Measurements from ENCODE around the gene CYP17A1. TPM values are rescaled to one million over a fixed set of nuclear protein-coding genes. Genes with fewer than 3 reads are reported as not detected.
"Not testable (repeated sequence)": the region's sequence is repeated elsewhere in the genome, so short reads cannot be mapped to it uniquely, and the experiment has no call there.

The CYP17A1 gene
- total RNA-seq, 2 donors from 2014 or later = not detected

- Mint-ChIP-seq H3K4me3 (no peak overlapping the region), H3K9me3 (no peaks in the 10 kb centered on the region), H3K36me3 (ENCODE audit: insufficient read depth in 2 of 2) (no peaks in the 10 kb centered on the region), H3K27me3 (ENCODE audit: low read depth) (no peaks in the 10 kb centered on the region), H3K27ac (no peak overlapping the region), H3K4me1 (ENCODE audit: low read depth) (no peaks in the 10 kb centered on the region)
- no peak for DNase-seq
- ATAC-seq (replicated peaks in 1 of 2) = no peak
These were observed 5.7 kb downstream of the CYP17A1 start for GRCh38 chr10:102831322-102832071.

GRCh38 chr10:102827597-102827975, 9.6 kb downstream of the CYP17A1 start:
- no peak for DNase-seq
- Mint-ChIP-seq H3K9me3 (no peaks in the 10 kb centered on the region), H3K4me3 (no peak overlapping the region), H3K36me3 (ENCODE audit: insufficient read depth in 2 of 2) (no peaks in the 10 kb centered on the region), H3K27me3 (ENCODE audit: low read depth) (no peaks in the 10 kb centered on the region), H3K27ac (no peak overlapping the region), H3K4me1 (ENCODE audit: low read depth) (no peaks in the 10 kb centered on the region)
- no peak for ATAC-seq (replicated peaks in 1 of 2)

GRCh38 chr10:102826148-102826796, 10.9 kb downstream of the CYP17A1 start:
- ATAC-seq (replicated peaks in 1 of 2) = no peak
- Mint-ChIP-seq H3K4me3 (no peak overlapping the region), H3K36me3 (ENCODE audit: insufficient read depth in 2 of 2) (no peaks in the 10 kb centered on the region), H3K9me3 (no peaks in the 10 kb centered on the region), H3K27me3 (ENCODE audit: low read depth) (no peaks in the 10 kb centered on the region), H3K4me1 (ENCODE audit: low read depth) (no peaks in the 10 kb centered on the region), H3K27ac (no peak overlapping the region)
- DNase-seq = no peak

- Mint-ChIP-seq H3K36me3 (ENCODE audit: insufficient read depth in 2 of 2) (no peaks in the 10 kb centered on the region), H3K27me3 (ENCODE audit: low read depth) (no peaks in the 10 kb centered on the region)
These were observed 12.5 kb downstream of the CYP17A1 start for GRCh38 chr10:102824664-102825063.

GRCh38 chr10:102822222-102822621, 15.0 kb downstream of the CYP17A1 start:
- no peak for DNase-seq
- Mint-ChIP-seq H3K27me3 (ENCODE audit: low read depth) (no peaks in the 10 kb centered on the region), H3K36me3 (ENCODE audit: insufficient read depth in 2 of 2) (no peaks in the 10 kb centered on the region), H3K4me1 (ENCODE audit: low read depth) (no peaks in the 10 kb centered on the region), H3K9me3 (no peaks in the 10 kb centered on the region), H3K27ac (no peak overlapping the region), H3K4me3 (no peak overlapping the region)
- no peak for ATAC-seq (replicated peaks in 1 of 2)

More at GRCh38 chr10:102824664-102825063, 12.5 kb downstream of the CYP17A1 start:
- Mint-ChIP-seq H3K9me3 (no peaks in the 10 kb centered on the region), H3K4me1 (ENCODE audit: low read depth) (no peaks in the 10 kb centered on the region), H3K4me3 (no peak overlapping the region), H3K27ac (no peak overlapping the region)
- DNase-seq = no peak
- ATAC-seq (replicated peaks in 1 of 2) = no peak

GRCh38 chr10:102820008-102820407, 17.2 kb downstream of the CYP17A1 start:
- not testable (repeated sequence) for H3K27ac Mint-ChIP-seq; DNase-seq; H3K27me3 Mint-ChIP-seq (ENCODE audit: low read depth); H3K4me3 Mint-ChIP-seq; ATAC-seq (replicated peaks in 1 of 2); H3K4me1 Mint-ChIP-seq (ENCODE audit: low read depth); H3K36me3 Mint-ChIP-seq (ENCODE audit: insufficient read depth in 2 of 2); H3K9me3 Mint-ChIP-seq

- DNase-seq (no peak), ATAC-seq (replicated peaks in 1 of 2) (no peak)
- Mint-ChIP-seq H3K36me3 (ENCODE audit: insufficient read depth in 2 of 2) (no peaks in the 10 kb centered on the region), H3K4me1 (ENCODE audit: low read depth) (peaks cover 5% of the 10 kb centered on the region), H3K4me3 (no peak overlapping the region), H3K27ac (no peak overlapping the region), H3K9me3 (no peaks in the 10 kb centered on the region), H3K27me3 (ENCODE audit: low read depth) (no peaks in the 10 kb centered on the region)
These were observed 18.2 kb downstream of the CYP17A1 start for GRCh38 chr10:102819054-102819453.

GRCh38 chr10:102817175-102817574, 20.0 kb downstream of the CYP17A1 start:
- H3K36me3 Mint-ChIP-seq (ENCODE audit: insufficient read depth in 2 of 2) = no peaks in the 10 kb centered on the region
- ATAC-seq (replicated peaks in 1 of 2) = no peak
- H3K4me3 Mint-ChIP-seq = no peak overlapping the region
- H3K9me3 Mint-ChIP-seq = no peaks in the 10 kb centered on the region
- no peak overlapping the region for H3K27ac Mint-ChIP-seq
- no peak for DNase-seq
- H3K4me1 Mint-ChIP-seq (ENCODE audit: low read depth) = peaks cover 10% of the 10 kb centered on the region
- H3K27me3 Mint-ChIP-seq (ENCODE audit: low read depth) = no peaks in the 10 kb centered on the region

- Mint-ChIP-seq H3K36me3 (ENCODE audit: insufficient read depth in 2 of 2) (no peaks in the 10 kb centered on the region), H3K9me3 (no peaks in the 10 kb centered on the region), H3K4me3 (no peak overlapping the region), H3K27me3 (ENCODE audit: low read depth) (no peaks in the 10 kb centered on the region), H3K4me1 (ENCODE audit: low read depth) (peaks cover 14% of the 10 kb centered on the region), H3K27ac (no peak overlapping the region)
- ATAC-seq (replicated peaks in 1 of 2) = no peak
- DNase-seq = no peak
These were observed 21.2 kb downstream of the CYP17A1 start for GRCh38 chr10:102815790-102816549.

GRCh38 chr10:102814873-102815661, 22.1 kb downstream of the CYP17A1 start:
- ATAC-seq (replicated peaks in 1 of 2) = no peak
- H3K27ac Mint-ChIP-seq = no peak overlapping the region
- DNase-seq = no peak
- peaks cover 14% of the 10 kb centered on the region for H3K4me1 Mint-ChIP-seq (ENCODE audit: low read depth)
- no peaks in the 10 kb centered on the region for H3K9me3 Mint-ChIP-seq
- H3K36me3 Mint-ChIP-seq (ENCODE audit: insufficient read depth in 2 of 2) = no peaks in the 10 kb centered on the region
- H3K4me3 Mint-ChIP-seq = no peak overlapping the region
- no peaks in the 10 kb centered on the region for H3K27me3 Mint-ChIP-seq (ENCODE audit: low read depth)

- H3K27me3 Mint-ChIP-seq (ENCODE audit: low read depth) = no peaks in the 10 kb centered on the region
- ATAC-seq (replicated peaks in 1 of 2) (no peak), DNase-seq (no peak)
- no peaks in the 10 kb centered on the region for H3K9me3 Mint-ChIP-seq
- H3K4me1 Mint-ChIP-seq (ENCODE audit: low read depth) = peaks cover 19% of the 10 kb centered on the region
- H3K4me3 Mint-ChIP-seq = no peak overlapping the region
- no peaks in the 10 kb centered on the region for H3K36me3 Mint-ChIP-seq (ENCODE audit: insufficient read depth in 2 of 2)
- no peak overlapping the region for H3K27ac Mint-ChIP-seq
These were observed 22.8 kb downstream of the CYP17A1 start for GRCh38 chr10:102814453-102814871.

- Mint-ChIP-seq H3K27ac (peak overlapping the region; percentile 84), H3K4me1 (ENCODE audit: low read depth) (peaks cover 19% of the 10 kb centered on the region), H3K9me3 (no peaks in the 10 kb centered on the region), H3K4me3 (no peak overlapping the region), H3K36me3 (ENCODE audit: insufficient read depth in 2 of 2) (no peaks in the 10 kb centered on the region), H3K27me3 (ENCODE audit: low read depth) (no peaks in the 10 kb centered on the region)
- DNase-seq = no peak
- ATAC-seq (replicated peaks in 1 of 2) = no peak
These were observed 23.3 kb downstream of the CYP17A1 start for GRCh38 chr10:102813734-102814452.

Measured in activated T-cell treated with anti-CD3 and anti-CD28 coated beads, Interleukin-2, amount 50 U/mL, for 72 hours (primary cell).